Muscle of leg (tissue), 11 donors: ENCODE data around the gene ARSB. TPM values are rescaled to one million over a fixed set of nuclear protein-coding genes. Genes with fewer than 3 reads are reported as not detected.
"Not testable (repeated sequence)": the region's sequence is repeated elsewhere in the genome, so short reads cannot be mapped to it uniquely, and the experiment has no call there.

Experiments used
- DNase-seq: peaks from one replicate; pipeline ENCODE4 v3.0.0; 2013
- H3K27ac ChIP-seq: one replicate; pipeline ENCODE4 v1.5.1; 2013; ENCODE audit warnings: mild to moderate bottlenecking, low read length, control low read depth
- H3K27me3 ChIP-seq: one replicate; pipeline ENCODE4 v1.6.1; 2013; ENCODE audit warnings: low read length; ENCODE audit not compliant: control insufficient read depth, insufficient read depth
- H3K36me3 ChIP-seq: one replicate; pipeline ENCODE4 v1.6.1; 2013; ENCODE audit warnings: low read length; ENCODE audit not compliant: control insufficient read depth, insufficient read depth
- H3K4me1 ChIP-seq: one replicate; pipeline ENCODE4 v1.6.1; 2013; ENCODE audit warnings: low read length; ENCODE audit not compliant: control insufficient read depth, insufficient read depth
- H3K4me3 ChIP-seq: one replicate; pipeline ENCODE4 v1.5.1; 2013; ENCODE audit warnings: low read length, control low read depth
- H3K9me3 ChIP-seq: replicated peaks from 2 replicates; pipeline ENCODE4 v1.6.1; 2013; ENCODE audit warnings: low read depth, low read length; ENCODE audit not compliant: control insufficient read depth
- WGBS: methylation state at CpG from one replicate; pipeline ENCODE4 v1.1.5; 2013; ENCODE audit warnings: missing lambda C conversion rate; ENCODE audit not compliant: insufficient coverage; 5-methylcytosine and 5-hydroxymethylcytosine counted together
- polyA plus RNA-seq, 8 donors: library from polyadenylated mRNA; unstranded; fragments of 120-200 nt; gene quantifications; one replicate each; pipeline versions ENCODE4 v1.2.1 to v1.2.3, GENCODE V29; 2013; ENCODE audit warnings: inconsistent platforms in 1 of 8, low replicate concordance in 1 of 8; ENCODE audit not compliant: insufficient read length in 8 of 8, insufficient read depth in 1 of 8
- total RNA-seq: library from RNA; stranded (reverse); fragments of 120-200 nt; gene quantifications from one replicate; pipeline ENCODE4 v1.2.4, GENCODE V29; 2013

ARSB gene
- total and polyA plus RNA-seq, 9 donors, result 15.2 to 27.6 (median 21.2) TPM

DNA sequence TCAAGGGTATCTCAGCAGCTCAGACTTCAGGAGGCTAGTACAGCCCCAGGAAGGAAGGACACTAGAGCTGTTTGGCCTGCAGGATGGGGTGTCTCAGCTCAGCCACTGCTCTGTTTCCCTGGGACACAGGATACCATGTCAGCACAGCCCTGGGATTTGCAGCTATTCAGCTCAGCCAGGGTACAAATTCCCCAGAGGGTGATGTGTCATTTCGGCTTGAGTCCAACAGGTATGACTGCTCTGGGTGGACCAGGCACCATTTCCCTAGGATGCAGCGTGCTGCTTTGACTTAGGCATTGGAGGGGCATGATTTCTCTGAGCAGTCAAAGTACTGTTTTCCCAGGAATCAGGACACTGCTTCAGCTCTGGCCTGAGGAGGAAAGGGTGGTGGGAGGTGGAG, 130.1 kb downstream of the ARSB start:
- no peaks in the 10 kb centered on the region for H3K36me3 ChIP-seq
- H3K4me3 ChIP-seq, result no peak overlapping the region
- no peak overlapping the region for H3K27ac ChIP-seq
- no peaks in the 10 kb centered on the region for H3K4me1 ChIP-seq
- H3K27me3 ChIP-seq, result no peaks in the 10 kb centered on the region
- DNase-seq, result no peak
- 88% methylated on average over 2 of the region's 2 CpGs for WGBS
- H3K9me3 ChIP-seq, result peaks cover 9% of the 10 kb centered on the region

DNA sequence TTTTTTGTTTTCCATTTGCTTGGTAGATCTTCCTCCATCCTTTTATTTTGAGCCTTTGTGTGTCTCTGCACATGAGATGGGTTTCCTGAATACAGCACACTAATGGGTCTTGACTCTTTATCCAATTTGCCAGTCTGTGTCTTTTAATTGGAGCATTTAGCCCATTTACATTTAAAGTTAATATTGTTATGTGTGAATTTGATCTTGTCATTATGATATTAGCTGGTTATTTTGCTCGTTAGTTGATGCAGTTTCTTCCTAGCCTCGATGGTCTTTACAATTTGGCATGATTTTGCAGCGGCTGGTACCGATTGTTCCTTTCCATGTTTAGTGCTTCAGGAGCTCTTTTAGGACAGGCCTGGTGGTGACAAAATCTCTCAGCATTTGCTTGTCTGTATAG, 133.2 kb downstream of the ARSB start:
- H3K36me3 ChIP-seq, result not testable (repeated sequence)
- WGBS, result no CpG with 5 or more reads among the region's 4 CpGs

DNA sequence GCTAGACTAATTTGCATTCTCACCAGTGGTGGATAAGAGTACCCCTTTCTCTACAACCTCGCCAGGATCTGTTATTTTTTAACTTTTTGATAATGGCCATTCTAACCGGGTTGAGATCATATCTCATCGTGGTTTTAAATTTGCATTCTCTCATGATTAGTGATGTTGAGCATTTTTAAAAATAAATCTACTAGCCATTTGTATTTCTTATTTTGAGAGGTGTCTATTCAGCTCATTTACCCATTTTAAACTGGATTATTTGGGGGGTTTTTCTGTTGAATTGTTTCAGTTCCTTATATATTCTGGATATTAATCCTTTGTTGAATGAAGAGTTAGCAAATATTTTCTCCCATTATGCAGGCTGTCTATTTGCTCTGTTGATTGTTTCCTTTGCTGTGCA, 139.6 kb downstream of the ARSB start:
- H3K9me3 ChIP-seq, result peaks cover 7% of the 10 kb centered on the region
- no CpG with 5 or more reads among the region's 3 CpGs for WGBS

More for the DNA sequence above, 133.2 kb downstream of the ARSB start:
- not testable (repeated sequence) for H3K27ac ChIP-seq, DNase-seq, H3K9me3 ChIP-seq, H3K4me3 ChIP-seq, H3K27me3 ChIP-seq, H3K4me1 ChIP-seq

DNA sequence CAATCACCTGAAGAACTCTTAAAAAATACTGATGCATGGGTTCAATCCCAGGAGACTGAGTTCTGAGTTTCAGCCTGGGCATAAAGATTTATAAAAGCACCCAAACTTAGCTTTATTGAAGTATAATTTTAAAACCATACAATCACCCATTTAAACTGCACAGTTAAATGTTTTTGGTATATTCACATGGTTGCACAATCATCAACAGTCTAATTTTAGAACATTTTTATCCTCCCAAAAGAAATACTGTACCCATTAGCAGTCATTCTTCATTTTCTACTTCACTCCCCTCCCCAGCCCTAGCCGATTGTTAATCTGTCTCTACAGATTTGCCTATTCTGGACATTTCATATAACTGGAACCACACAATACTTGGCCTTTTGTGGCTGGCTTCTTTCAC, 141.7 kb downstream of the ARSB start:
- no peaks in the 10 kb centered on the region for H3K4me1 ChIP-seq
- H3K27me3 ChIP-seq, result no peaks in the 10 kb centered on the region
- H3K9me3 ChIP-seq, result peaks cover 7% of the 10 kb centered on the region
- 83% methylated on average over 1 of the region's 1 CpG for WGBS
- no peak overlapping the region for H3K4me3 ChIP-seq
- peaks cover 4% of the 10 kb centered on the region for H3K36me3 ChIP-seq
- H3K27ac ChIP-seq, result no peak overlapping the region
- no peak for DNase-seq

More for the DNA sequence above, 139.6 kb downstream of the ARSB start:
- Histone ChIP-seq H3K4me1 (no peaks in the 10 kb centered on the region), H3K4me3 (no peak overlapping the region), H3K27ac (no peak overlapping the region), H3K27me3 (no peaks in the 10 kb centered on the region), H3K36me3 (no peaks in the 10 kb centered on the region)
- DNase-seq, result no peak

DNA sequence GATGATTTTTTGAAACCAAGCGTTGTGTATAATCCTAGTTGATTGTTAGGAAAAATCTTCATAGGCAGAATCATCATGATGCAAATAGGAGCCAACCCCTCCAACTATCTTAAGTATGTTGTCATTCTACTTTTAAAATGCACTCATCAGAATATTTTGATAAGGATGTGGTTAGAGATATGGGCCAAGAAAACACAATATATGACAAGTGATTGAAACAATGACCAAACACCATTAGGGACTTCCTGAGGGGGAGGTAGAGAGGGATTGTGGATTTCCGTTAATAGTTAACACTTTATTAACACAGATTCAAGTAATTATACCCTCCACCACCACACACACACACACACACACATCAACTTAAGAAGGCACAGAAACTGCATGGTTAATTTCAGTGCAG, 143.3 kb downstream of the ARSB start:
- Histone ChIP-seq H3K27me3 (no peaks in the 10 kb centered on the region), H3K4me3 (no peak overlapping the region), H3K36me3 (peaks cover 9% of the 10 kb centered on the region), H3K4me1 (no peaks in the 10 kb centered on the region), H3K27ac (no peak overlapping the region), H3K9me3 (peaks cover 7% of the 10 kb centered on the region)
- DNase-seq, result no peak
- WGBS, result no CpG with 5 or more reads among the region's 2 CpGs

DNA sequence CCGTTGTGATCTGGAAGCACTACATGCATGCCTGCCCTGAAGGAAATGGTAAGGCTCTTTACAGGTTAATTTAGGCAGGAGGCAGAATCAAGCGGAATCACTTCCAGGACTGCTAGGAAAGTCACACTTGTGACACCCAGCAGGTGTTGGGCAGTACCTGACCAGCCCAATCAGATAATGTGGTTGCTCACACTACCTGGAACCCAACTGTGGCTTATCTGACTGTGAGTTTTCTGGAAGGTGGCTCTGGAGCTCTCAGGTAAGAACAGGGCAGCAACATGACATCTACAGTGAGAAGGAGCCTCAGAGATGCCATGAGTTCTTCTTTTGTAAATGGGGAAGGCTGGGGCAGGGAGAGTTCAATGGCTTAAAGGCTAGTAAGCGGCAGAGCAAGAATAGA, 146.4 kb downstream of the ARSB start:
- no peaks in the 10 kb centered on the region for H3K9me3 ChIP-seq
- no peak for DNase-seq
- no peaks in the 10 kb centered on the region for H3K4me1 ChIP-seq
- no peak overlapping the region for H3K4me3 ChIP-seq
- peaks cover 9% of the 10 kb centered on the region for H3K36me3 ChIP-seq
- no peaks in the 10 kb centered on the region for H3K27me3 ChIP-seq
- 78% methylated on average over 2 of the region's 3 CpGs for WGBS
- H3K27ac ChIP-seq, result no peak overlapping the region

DNA sequence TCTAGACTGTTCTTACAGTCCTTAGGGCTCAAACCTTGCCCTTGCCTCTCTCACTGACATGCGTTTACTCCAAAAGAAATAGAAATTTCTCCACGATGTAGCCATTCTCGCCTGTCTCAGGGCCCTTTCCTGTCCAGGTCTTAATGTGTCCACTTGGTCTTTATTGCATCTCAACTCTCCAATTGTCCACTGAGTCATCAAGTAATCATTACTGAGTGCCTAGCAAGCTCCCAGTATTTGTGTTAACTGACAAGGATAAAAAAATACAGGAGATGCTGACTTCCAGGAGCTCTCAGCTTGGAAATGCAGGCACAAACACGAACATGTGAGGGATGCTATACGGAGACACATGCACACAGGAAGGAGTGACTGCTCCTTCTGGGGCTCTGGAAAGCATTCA, 147.3 kb downstream of the ARSB start:
- Histone ChIP-seq H3K4me3 (no peak overlapping the region), H3K27ac (no peak overlapping the region), H3K4me1 (peaks cover 3% of the 10 kb centered on the region), H3K36me3 (peaks cover 9% of the 10 kb centered on the region), H3K9me3 (no peaks in the 10 kb centered on the region), H3K27me3 (no peaks in the 10 kb centered on the region)
- no peak for DNase-seq
- WGBS, result 84% methylated on average over 4 of the region's 5 CpGs

DNA sequence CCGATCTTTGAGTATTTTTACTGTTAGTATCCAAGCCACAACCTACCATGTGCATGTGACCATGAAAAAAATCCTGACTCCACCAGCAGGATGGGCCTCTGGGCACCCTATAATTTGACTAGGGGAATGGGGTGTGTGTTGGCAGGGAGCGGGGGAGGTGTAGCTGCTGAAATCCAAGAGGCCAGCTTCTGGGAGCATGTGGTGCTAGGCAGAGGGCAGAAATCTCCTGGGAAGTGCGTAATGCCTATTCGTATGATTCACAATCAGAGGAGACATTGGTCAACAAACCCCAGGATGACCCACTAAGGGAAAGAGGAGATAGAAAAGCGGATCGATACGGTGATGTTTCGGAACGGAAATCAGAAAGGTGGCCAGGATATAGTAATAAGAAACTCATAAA, 149.9 kb downstream of the ARSB start:
- Histone ChIP-seq H3K27me3 (no peaks in the 10 kb centered on the region), H3K4me1 (peaks cover 26% of the 10 kb centered on the region), H3K27ac (no peak overlapping the region), H3K9me3 (no peaks in the 10 kb centered on the region), H3K36me3 (peaks cover 9% of the 10 kb centered on the region), H3K4me3 (no peak overlapping the region)
- 95% methylated on average over 3 of the region's 9 CpGs for WGBS
- DNase-seq, result no peak

DNA sequence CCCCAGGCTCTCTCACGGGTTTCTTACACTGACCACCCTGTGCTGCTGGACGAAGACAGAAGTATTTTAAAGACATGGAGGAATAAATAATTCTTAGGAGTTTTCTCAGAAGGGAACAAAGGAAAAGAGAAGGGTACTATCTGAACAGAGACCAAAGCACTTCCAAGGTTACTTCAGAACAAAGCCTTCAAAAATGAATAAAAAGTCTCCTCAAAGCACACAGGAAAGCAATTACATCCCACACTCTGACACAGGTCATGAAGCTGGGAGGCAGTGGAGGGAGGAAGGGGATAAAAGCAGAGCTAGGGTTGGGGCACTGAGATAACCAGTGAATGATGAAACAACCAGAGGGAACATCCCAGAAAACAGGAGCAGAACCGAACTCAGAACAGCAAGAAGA, 151.8 kb downstream of the ARSB start:
- Histone ChIP-seq H3K27ac (no peak overlapping the region), H3K36me3 (peaks cover 4% of the 10 kb centered on the region), H3K4me3 (no peak overlapping the region), H3K27me3 (no peaks in the 10 kb centered on the region), H3K4me1 (peaks cover 28% of the 10 kb centered on the region), H3K9me3 (peaks cover 2% of the 10 kb centered on the region)
- no peak for DNase-seq
- 82% methylated on average over 1 of the region's 3 CpGs for WGBS

DNA sequence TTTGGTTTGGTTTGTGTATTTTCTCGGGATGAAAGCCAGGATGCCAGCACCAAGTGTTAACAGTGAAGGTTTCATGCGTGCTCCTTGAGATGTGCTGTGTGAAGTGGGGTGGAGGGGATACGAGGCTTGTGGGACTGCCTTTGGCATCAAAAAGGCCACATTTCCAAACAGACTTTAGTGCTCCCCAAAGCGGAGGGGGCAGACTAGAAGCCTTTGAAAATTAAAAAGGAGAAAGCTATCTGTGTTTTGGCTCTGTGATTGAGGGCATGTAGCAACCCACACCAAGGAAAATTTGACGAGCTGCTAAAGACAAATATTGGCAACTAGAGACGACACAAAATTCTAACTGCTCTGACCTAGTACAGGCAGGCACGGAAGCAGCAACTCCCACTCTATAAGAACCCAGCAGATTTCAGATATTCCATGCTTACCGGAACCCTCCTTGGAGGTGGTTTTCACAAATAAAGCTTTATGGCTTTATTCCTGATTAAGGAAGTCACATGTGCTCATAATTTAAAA, 154.5 kb downstream of the ARSB start:
- H3K4me1 ChIP-seq, result peaks cover 28% of the 10 kb centered on the region
- 35% methylated on average over 2 of the region's 8 CpGs for WGBS
- H3K4me3 ChIP-seq, result no peak overlapping the region
- H3K27me3 ChIP-seq, result no peaks in the 10 kb centered on the region
- peak; percentile 81 for DNase-seq
- peak overlapping the region; percentile 69 for H3K27ac ChIP-seq
- H3K36me3 ChIP-seq, result no peaks in the 10 kb centered on the region
- peaks cover 2% of the 10 kb centered on the region for H3K9me3 ChIP-seq
